ENCODE measurements around the gene GOLGA6L7. TPM values are rescaled to one million over a fixed set of nuclear protein-coding genes. Genes with fewer than 3 reads are reported as not detected.

GOLGA6L7 gene
- polyA plus RNA-seq, 1 donor from 2014 or later = not detected

DNA sequence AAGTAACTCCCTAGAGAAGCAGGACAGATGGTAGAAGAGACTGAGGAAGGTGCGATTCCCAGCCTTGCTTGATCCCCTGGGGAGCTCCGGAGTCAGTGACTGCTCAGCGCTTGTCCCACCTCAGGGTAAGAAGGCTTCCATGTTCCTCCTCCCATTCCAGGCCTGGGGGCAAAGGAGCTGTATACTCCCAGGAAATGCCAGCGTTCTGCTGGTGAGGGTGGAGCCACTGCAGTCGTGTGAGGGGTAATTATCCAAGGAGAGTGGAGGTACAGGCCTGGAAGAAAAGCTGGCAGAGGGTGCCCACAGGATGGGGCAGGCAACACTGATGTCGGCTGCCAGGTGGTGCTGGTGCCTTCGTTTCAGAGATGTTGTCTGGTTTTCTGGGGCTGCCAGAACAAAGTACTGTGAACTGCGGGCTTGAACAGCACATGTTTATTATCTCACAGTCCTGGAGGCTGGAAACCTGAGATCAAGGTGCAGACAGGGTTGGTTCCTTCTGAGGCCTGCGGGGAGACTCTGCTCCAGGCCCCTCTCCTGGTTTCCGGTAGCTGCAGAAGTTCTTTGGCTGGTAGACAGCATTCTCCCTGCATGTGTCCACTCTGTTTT lies 25.2 kb upstream of the GOLGA6L7 start:
- H2AFZ ChIP-seq (ENCODE audit: low read depth, low read length) = no peak overlapping the region
- TF ChIP-seq RAD21 (conservative IDR thresholded peaks at IDR 0.05) (no peak), SMC3 (conservative IDR thresholded peaks at IDR 0.05; ENCODE audit: poor library complexity) (no peak), EP300 (conservative IDR thresholded peaks at IDR 0.05; ENCODE audit: poor library complexity, severe bottlenecking) (no peak)
- TF ChIP-seq, protein P1, sequence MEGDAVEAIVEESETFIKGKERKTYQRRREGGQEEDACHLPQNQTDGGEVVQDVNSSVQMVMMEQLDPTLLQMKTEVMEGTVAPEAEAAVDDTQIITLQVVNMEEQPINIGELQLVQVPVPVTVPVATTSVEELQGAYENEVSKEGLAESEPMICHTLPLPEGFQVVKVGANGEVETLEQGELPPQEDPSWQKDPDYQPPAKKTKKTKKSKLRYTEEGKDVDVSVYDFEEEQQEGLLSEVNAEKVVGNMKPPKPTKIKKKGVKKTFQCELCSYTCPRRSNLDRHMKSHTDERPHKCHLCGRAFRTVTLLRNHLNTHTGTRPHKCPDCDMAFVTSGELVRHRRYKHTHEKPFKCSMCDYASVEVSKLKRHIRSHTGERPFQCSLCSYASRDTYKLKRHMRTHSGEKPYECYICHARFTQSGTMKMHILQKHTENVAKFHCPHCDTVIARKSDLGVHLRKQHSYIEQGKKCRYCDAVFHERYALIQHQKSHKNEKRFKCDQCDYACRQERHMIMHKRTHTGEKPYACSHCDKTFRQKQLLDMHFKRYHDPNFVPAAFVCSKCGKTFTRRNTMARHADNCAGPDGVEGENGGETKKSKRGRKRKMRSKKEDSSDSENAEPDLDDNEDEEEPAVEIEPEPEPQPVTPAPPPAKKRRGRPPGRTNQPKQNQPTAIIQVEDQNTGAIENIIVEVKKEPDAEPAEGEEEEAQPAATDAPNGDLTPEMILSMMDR (IDR thresholded peaks at IDR 0.05; ENCODE audit: poor library complexity, severe bottlenecking) = no peak
- no peaks in the 10 kb centered on the region for H3K9me3 ChIP-seq (ENCODE audit: low read length)
- no peak overlapping the region for H3K27ac ChIP-seq (ENCODE audit: low read length)
- H3F3A ChIP-seq (ENCODE audit: insufficient read depth, low read length, poor library complexity, severe bottlenecking) = no peaks in the 10 kb centered on the region
- H3K79me2 ChIP-seq (replicated peaks; ENCODE audit: insufficient read depth, low read length) = no peaks in the 10 kb centered on the region
- H4K20me1 ChIP-seq (ENCODE audit: insufficient read depth) = no peaks in the 10 kb centered on the region
- H3K4me2 ChIP-seq (ENCODE audit: low read length) = no peak overlapping the region
- no peaks in the 10 kb centered on the region for H3K9me2 ChIP-seq (ENCODE audit: insufficient read depth, low read length)
- H3K9ac ChIP-seq (ENCODE audit: low read length) = no peak overlapping the region
- H3K27me3 ChIP-seq (ENCODE audit: insufficient read depth, low read depth, low read length) = no peaks in the 10 kb centered on the region
- no peak overlapping the region for H3K4me3 ChIP-seq (ENCODE audit: low read length)
- H3K36me3 ChIP-seq (ENCODE audit: insufficient read depth, low read length) = no peaks in the 10 kb centered on the region

DNA sequence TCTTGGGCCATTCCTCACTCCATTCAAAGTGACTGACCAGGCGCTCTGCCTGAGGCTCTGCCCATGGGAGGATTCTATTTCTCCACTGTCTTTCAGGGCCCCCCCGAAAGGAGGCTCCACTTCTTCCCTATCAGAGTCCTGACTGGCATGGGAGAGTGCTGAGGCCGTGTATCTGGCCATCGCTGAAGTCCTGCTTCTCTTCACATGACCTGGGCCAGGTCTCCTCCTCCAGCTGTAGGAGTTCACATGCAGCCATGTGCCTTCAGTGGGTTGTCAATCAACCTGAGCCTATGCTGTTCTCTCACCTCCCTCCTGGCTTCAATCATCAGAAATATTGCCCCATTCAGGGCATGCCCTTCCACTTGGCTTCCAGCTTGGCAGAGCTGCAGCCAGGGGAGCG lies 24.6 kb upstream of the GOLGA6L7 start:
- H3K27ac ChIP-seq (ENCODE audit: low read length) = no peak overlapping the region
- H3F3A ChIP-seq (ENCODE audit: insufficient read depth, low read length, poor library complexity, severe bottlenecking) = no peaks in the 10 kb centered on the region
- no peak for TF ChIP-seq SMC3 (conservative IDR thresholded peaks at IDR 0.05; ENCODE audit: poor library complexity)
- TF ChIP-seq EZH2 (IDR thresholded peaks at IDR 0.05; ENCODE audit: borderline replicate concordance, insufficient read depth, low read length, poor library complexity, severe bottlenecking) = no peak
- no peak for TF ChIP-seq RAD21 (conservative IDR thresholded peaks at IDR 0.05)
- TF ChIP-seq, protein P2, sequence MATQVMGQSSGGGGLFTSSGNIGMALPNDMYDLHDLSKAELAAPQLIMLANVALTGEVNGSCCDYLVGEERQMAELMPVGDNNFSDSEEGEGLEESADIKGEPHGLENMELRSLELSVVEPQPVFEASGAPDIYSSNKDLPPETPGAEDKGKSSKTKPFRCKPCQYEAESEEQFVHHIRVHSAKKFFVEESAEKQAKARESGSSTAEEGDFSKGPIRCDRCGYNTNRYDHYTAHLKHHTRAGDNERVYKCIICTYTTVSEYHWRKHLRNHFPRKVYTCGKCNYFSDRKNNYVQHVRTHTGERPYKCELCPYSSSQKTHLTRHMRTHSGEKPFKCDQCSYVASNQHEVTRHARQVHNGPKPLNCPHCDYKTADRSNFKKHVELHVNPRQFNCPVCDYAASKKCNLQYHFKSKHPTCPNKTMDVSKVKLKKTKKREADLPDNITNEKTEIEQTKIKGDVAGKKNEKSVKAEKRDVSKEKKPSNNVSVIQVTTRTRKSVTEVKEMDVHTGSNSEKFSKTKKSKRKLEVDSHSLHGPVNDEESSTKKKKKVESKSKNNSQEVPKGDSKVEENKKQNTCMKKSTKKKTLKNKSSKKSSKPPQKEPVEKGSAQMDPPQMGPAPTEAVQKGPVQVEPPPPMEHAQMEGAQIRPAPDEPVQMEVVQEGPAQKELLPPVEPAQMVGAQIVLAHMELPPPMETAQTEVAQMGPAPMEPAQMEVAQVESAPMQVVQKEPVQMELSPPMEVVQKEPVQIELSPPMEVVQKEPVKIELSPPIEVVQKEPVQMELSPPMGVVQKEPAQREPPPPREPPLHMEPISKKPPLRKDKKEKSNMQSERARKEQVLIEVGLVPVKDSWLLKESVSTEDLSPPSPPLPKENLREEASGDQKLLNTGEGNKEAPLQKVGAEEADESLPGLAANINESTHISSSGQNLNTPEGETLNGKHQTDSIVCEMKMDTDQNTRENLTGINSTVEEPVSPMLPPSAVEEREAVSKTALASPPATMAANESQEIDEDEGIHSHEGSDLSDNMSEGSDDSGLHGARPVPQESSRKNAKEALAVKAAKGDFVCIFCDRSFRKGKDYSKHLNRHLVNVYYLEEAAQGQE (IDR thresholded peaks at IDR 0.05; ENCODE audit: borderline replicate concordance) = no peak
- no peak for TF ChIP-seq TAF1 (IDR thresholded peaks at IDR 0.05; ENCODE audit: low read depth)
- no peak for TF ChIP-seq EP300 (conservative IDR thresholded peaks at IDR 0.05; ENCODE audit: poor library complexity, severe bottlenecking)
- TF ChIP-seq POLR2AphosphoS5 (IDR thresholded peaks at IDR 0.05) = no peak
- TF ChIP-seq, protein P1 (IDR thresholded peaks at IDR 0.05; ENCODE audit: poor library complexity, severe bottlenecking) = no peak
- TF ChIP-seq MXI1 (conservative IDR thresholded peaks at IDR 0.05; ENCODE audit: poor library complexity, severe bottlenecking) = no peak
- no peak overlapping the region for H3K9ac ChIP-seq (ENCODE audit: low read length)
- no peaks in the 10 kb centered on the region for H3K9me2 ChIP-seq (ENCODE audit: insufficient read depth, low read length)
- no peaks in the 10 kb centered on the region for H3K27me3 ChIP-seq (ENCODE audit: insufficient read depth, low read depth, low read length)
- H4K20me1 ChIP-seq (ENCODE audit: insufficient read depth) = no peaks in the 10 kb centered on the region
- no peak overlapping the region for H3K4me2 ChIP-seq (ENCODE audit: low read length)
- no peaks in the 10 kb centered on the region for H3K36me3 ChIP-seq (ENCODE audit: insufficient read depth, low read length)
- no peak overlapping the region for H3K4me3 ChIP-seq (ENCODE audit: low read length)
- H3K9me3 ChIP-seq (ENCODE audit: low read length) = no peaks in the 10 kb centered on the region
- no peak overlapping the region for H2AFZ ChIP-seq (ENCODE audit: low read depth, low read length)
- no peaks in the 10 kb centered on the region for H3K79me2 ChIP-seq (replicated peaks; ENCODE audit: insufficient read depth, low read length)
